C4-2B (cell line): ENCODE results near the gene TNPO3.

Experiments
- CTCF ChIP-seq: fragments of 450-650 bp; conservative IDR thresholded peaks from 2 replicates; pipeline ENCODE4 v1.5.1; 2017; ENCODE audit warnings: mild to moderate bottlenecking
- ZFX ChIP-seq: fragments of 450-650 bp; IDR thresholded peaks from 2 replicates; pipeline ENCODE4 v1.6.1; 2017

GRCh38 chr7:129091484-129092002 is 36.6 kb upstream of the TNPO3 start:
- peak; percentile 100 for TF ChIP-seq CTCF
- no peak for TF ChIP-seq ZFX
